SK-N-SH (cell line): Measurements from ENCODE around the gene ACAP3. TPM values are rescaled to one million over a fixed set of nuclear protein-coding genes. Genes with fewer than 3 reads are reported as not detected.

ENCODE experiments used
- CTCF ChIA-PET: fragments of 300-600, 350-600 bp; formaldehyde crosslinking; extraction: SDS; loops from one replicate; lab custom pipeline; 2021; lab: Yijun Ruan, JAX
- POLR2A ChIA-PET: fragments of 350-600 bp; sonication (Branson Sonifier 250); formaldehyde crosslinking; extraction: SDS; loops from one replicate; lab custom pipeline; 2020; ENCODE audit warnings: antibody characterized with exemption, inconsistent platforms; lab: Yijun Ruan, JAX
- DNase-seq: peaks from one replicate; pipeline ENCODE4 v3.0.0; 2012
- H2AFZ ChIP-seq: fragments of 200-600 bp; sonication (generic); 2 replicates; pipeline ENCODE4 v1.8.1; 2016; ENCODE audit warnings: antibody characterized with exemption, mild to moderate bottlenecking, low read depth
- H3F3A ChIP-seq: fragments of 200-600 bp; sonication (generic); replicated peaks from 2 replicates; pipeline ENCODE3; 2016; ENCODE audit warnings: antibody characterized with exemption, mild to moderate bottlenecking; ENCODE audit not compliant: insufficient read depth
- H3K27ac ChIP-seq, 2 experiments: fragments of 200-500 bp in 1 of 2; fragments of 200-600 bp in 1 of 2; sonication (Bioruptor generic) in 1 of 2; sonication (generic), shearing (Covaris generic) in 1 of 2; 2 replicates each; pipeline versions ENCODE4 v1.5.1 to v1.6.1; 2014 to 2016; ENCODE audit warnings: low read depth in 2 of 2, inconsistent platforms in 1 of 2, low read length in 1 of 2, mild to moderate bottlenecking in 1 of 2, mixed read lengths in 1 of 2
- H3K27me3 ChIP-seq: fragments of 200-600 bp; sonication (generic), shearing (Covaris generic); 2 replicates; pipeline ENCODE4 v1.6.1; 2016; ENCODE audit warnings: mixed run types; ENCODE audit not compliant: insufficient read depth
- H3K36me3 ChIP-seq, 2 experiments: fragments of 200-500 bp in 1 of 2; fragments of 200-600 bp in 1 of 2; sonication (Bioruptor generic) in 1 of 2; sonication (generic) in 1 of 2; replicated peaks in 1 of 2; 2 replicates each; pipeline versions ENCODE3 to v1.5.1; 2014 to 2016; ENCODE audit warnings: low read length in 1 of 2, mild to moderate bottlenecking in 1 of 2; ENCODE audit not compliant: insufficient read depth in 2 of 2, control insufficient read depth in 1 of 2
- H3K4me1 ChIP-seq, 2 experiments: fragments of 200-500 bp in 1 of 2; fragments of 200-600 bp in 1 of 2; sonication (Bioruptor generic) in 1 of 2; sonication (generic), shearing (Covaris generic) in 1 of 2; 2 replicates each; pipeline versions ENCODE4 v1.5.1 to v1.6.1; 2014 to 2016; ENCODE audit warnings: low read depth in 1 of 2, low read length in 1 of 2, mixed run types in 1 of 2; ENCODE audit not compliant: insufficient read depth in 2 of 2, control insufficient read depth in 1 of 2
- H3K4me2 ChIP-seq: fragments of 200-600 bp; sonication (generic), shearing (Covaris generic); 2 replicates; pipeline ENCODE4 v1.6.1; 2017; ENCODE audit warnings: mixed run types
- H3K4me3 ChIP-seq, 2 experiments: fragments of 200-500 bp in 1 of 2; fragments of 200-600 bp in 1 of 2; sonication (Bioruptor generic) in 1 of 2; sonication (generic), shearing (Covaris generic) in 1 of 2; 2 replicates each; pipeline versions ENCODE4 v1.5.1 to v1.8.1; 2014 to 2016; ENCODE audit warnings: low read depth in 2 of 2, inconsistent platforms in 1 of 2, low read length in 1 of 2, mild to moderate bottlenecking in 1 of 2, mixed read lengths in 1 of 2, moderate library complexity in 1 of 2
- H3K79me2 ChIP-seq: fragments of 200-600 bp; sonication (generic); 2 replicates; pipeline ENCODE4 v1.8.1; 2017; ENCODE audit warnings: mild to moderate bottlenecking; ENCODE audit not compliant: insufficient read depth
- H3K9ac ChIP-seq: fragments of 200-600 bp; sonication (generic); 2 replicates; pipeline ENCODE4 v1.6.1; 2017; ENCODE audit warnings: mixed run types
- H3K9me2 ChIP-seq: fragments of 200-600 bp; sonication (generic); 2 replicates; pipeline ENCODE4 v1.6.1; 2017; ENCODE audit warnings: mixed run types
- H3K9me3 ChIP-seq: fragments of 200-600 bp; sonication (generic); 2 replicates; pipeline ENCODE4 v1.6.1; 2017; ENCODE audit warnings: mixed run types, mild to moderate bottlenecking, moderate library complexity
- H4K20me1 ChIP-seq: fragments of 200-600 bp; sonication (generic); 2 replicates; pipeline ENCODE4 v1.6.1; 2017; ENCODE audit warnings: mild to moderate bottlenecking, mixed run types; ENCODE audit not compliant: insufficient read depth
- CHD2 ChIP-seq: fragments of 150-350 bp; IDR thresholded peaks from 2 replicates; pipeline ENCODE4 v1.6.1; 2018; ENCODE audit warnings: low read length; ENCODE audit not compliant: partially characterized antibody
- CTCF ChIP-seq: fragments of 200-600 bp; sonication (generic); IDR thresholded peaks from 2 replicates; pipeline ENCODE4 v1.6.1; 2017; ENCODE audit warnings: antibody characterized with exemption, mild to moderate bottlenecking, moderate library complexity
- EP300 ChIP-seq, 2 experiments: IDR thresholded peaks; 2 replicates each; pipeline versions ENCODE4 v1.4.0 to v1.6.1; 2012; ENCODE audit warnings: borderline replicate concordance in 1 of 2, low read depth in 1 of 2, low read length in 1 of 2
- FOXM1 ChIP-seq: IDR thresholded peaks from 2 replicates; pipeline ENCODE4 v1.4.0; 2012; ENCODE audit warnings: low read depth, mild to moderate bottlenecking
- GATA2 ChIP-seq: sonication (generic); formaldehyde crosslinking; IDR thresholded peaks from 2 replicates; pipeline ENCODE4 v1.5.0; 2020; ENCODE audit warnings: mild to moderate bottlenecking, missing genetic modification reagents
- JUND ChIP-seq: IDR thresholded peaks from 2 replicates; pipeline ENCODE4 v1.4.0; 2012
- MEF2A ChIP-seq: IDR thresholded peaks from 2 replicates; pipeline ENCODE4 v1.4.0; 2012; ENCODE audit warnings: low read depth, borderline replicate concordance
- NRF1 ChIP-seq: IDR thresholded peaks from 2 replicates; pipeline ENCODE4 v1.6.1; 2012; ENCODE audit warnings: low read depth, mild to moderate bottlenecking, low read length
- POLR2AphosphoS5 ChIP-seq: IDR thresholded peaks from 2 replicates; pipeline ENCODE4 v1.6.1; 2012; ENCODE audit warnings: low read depth, low read length
- RCOR1 ChIP-seq: fragments of 150-350 bp; IDR thresholded peaks from 2 replicates; pipeline ENCODE4 v1.6.1; 2017; ENCODE audit warnings: antibody characterized with exemption, low read length
- RXRA ChIP-seq: IDR thresholded peaks from 2 replicates; pipeline ENCODE4 v1.4.0; 2012; ENCODE audit warnings: low read depth, mild to moderate bottlenecking, borderline replicate concordance
- SIN3A ChIP-seq: IDR thresholded peaks from 2 replicates; pipeline ENCODE4 v1.6.1; 2012; ENCODE audit warnings: low read depth, mild to moderate bottlenecking, low read length, moderate library complexity, borderline replicate concordance
- SMC3 ChIP-seq: IDR thresholded peaks from 2 replicates; pipeline ENCODE4 v1.6.1; 2012; ENCODE audit warnings: low read depth, low read length, improper control_type of control experiment
- TAF1 ChIP-seq: IDR thresholded peaks from 2 replicates; pipeline ENCODE4 v1.6.1; 2012; ENCODE audit warnings: low read depth, mild to moderate bottlenecking, low read length, moderate library complexity, borderline replicate concordance
- TCF12 ChIP-seq: IDR thresholded peaks from 2 replicates; pipeline ENCODE4 v1.4.0; 2012
- USF1 ChIP-seq: IDR thresholded peaks from 2 replicates; pipeline ENCODE4 v1.4.0; 2012; ENCODE audit warnings: low read depth, borderline replicate concordance
- YY1 ChIP-seq: IDR thresholded peaks from 2 replicates; pipeline ENCODE4 v1.4.0; 2012; ENCODE audit warnings: low read depth, mild to moderate bottlenecking
- ZBTB33 ChIP-seq: IDR thresholded peaks from 2 replicates; pipeline ENCODE4 v1.4.0; 2012; ENCODE audit warnings: low read depth, borderline replicate concordance
- WGBS: methylation state at CpG from one replicate; pipeline ENCODE4 v1.1.6; 2017; ENCODE audit warnings: low lambda C conversion rate; 5-methylcytosine and 5-hydroxymethylcytosine counted together
- polyA plus RNA-seq, 3 experiments: library from polyadenylated mRNA; depleted of rRNA; stranded (reverse); fragments of >200 nt; gene quantifications; 2 replicates each; pipeline ENCODE4 v1.2.3, GENCODE V29; 2012
- TF ChIP-seq, protein P1 (sequence below): IDR thresholded peaks from 2 replicates; pipeline ENCODE4 v1.4.0; 2012; ENCODE audit warnings: low read depth

The ACAP3 gene
- polyA plus RNA-seq, 1 of the 3 experiments (the other 2 are of a cell fraction): 51.7 TPM

DNA sequence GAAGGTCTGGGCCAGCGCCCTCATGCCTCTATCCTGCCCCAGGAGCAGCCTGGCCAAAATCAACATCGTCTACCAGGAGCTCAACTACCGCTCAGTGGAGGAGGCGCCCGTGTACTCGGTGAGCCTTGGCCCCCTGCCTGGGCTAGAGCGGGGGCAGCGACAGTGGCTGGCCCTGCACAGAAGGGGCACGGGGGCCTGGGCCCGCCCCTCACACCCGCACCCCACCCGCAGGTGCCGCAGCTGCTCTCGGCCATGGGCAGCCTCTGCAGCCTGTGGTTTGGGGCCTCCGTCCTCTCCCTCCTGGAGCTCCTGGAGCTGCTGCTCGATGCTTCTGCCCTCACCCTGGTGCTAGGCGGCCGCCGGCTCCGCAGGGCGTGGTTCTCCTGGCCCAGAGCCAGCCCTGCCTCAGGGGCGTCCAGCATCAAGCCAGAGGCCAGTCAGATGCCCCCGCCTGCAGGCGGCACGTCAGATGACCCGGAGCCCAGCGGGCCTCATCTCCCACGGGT lies 16.7 kb downstream of the ACAP3 start:
- DNase-seq: no peak
- Histone ChIP-seq H3K4me3 (no peak overlapping the region), H4K20me1 (no peaks in the 10 kb centered on the region), H2AFZ (no peak overlapping the region), H3K9me2 (no peaks in the 10 kb centered on the region), H3K27me3 (no peaks in the 10 kb centered on the region), H3K79me2 (no peaks in the 10 kb centered on the region), H3F3A (no peaks in the 10 kb centered on the region), H3K27ac (no peak overlapping the region), H3K36me3 (peaks cover 0 to 18% of the 10 kb centered on the region in 2 experiments), H3K9ac (no peak overlapping the region), H3K4me2 (no peak overlapping the region), H3K4me1 (peaks cover 0 to 6% of the 10 kb centered on the region in 2 experiments; a peak in 1 of 4 replicates), H3K9me3 (no peaks in the 10 kb centered on the region)
- TF ChIP-seq USF1 (no peak), RXRA (no peak), TAF1 (no peak), ZBTB33 (no peak), FOXM1 (no peak), SMC3 (no peak), SIN3A (no peak), JUND (no peak), CTCF (no peak), GATA2 (no peak), TCF12 (no peak), EP300 (IDR thresholded peaks at IDR 0.05; ENCODE audit: borderline replicate concordance in 1 of 2, low read depth in 1 of 2, low read length in 1 of 2) (no peak), NRF1 (no peak), RCOR1 (no peak), POLR2AphosphoS5 (no peak), CHD2 (no peak), MEF2A (no peak), YY1 (no peak)
- TF ChIP-seq, protein P1, sequence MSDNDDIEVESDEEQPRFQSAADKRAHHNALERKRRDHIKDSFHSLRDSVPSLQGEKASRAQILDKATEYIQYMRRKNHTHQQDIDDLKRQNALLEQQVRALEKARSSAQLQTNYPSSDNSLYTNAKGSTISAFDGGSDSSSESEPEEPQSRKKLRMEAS: no peak
- ChIA-PET CTCF (interaction anchor here (0.6 to 7.3 kb wide), 34 partner anchors 7 to 308 kb away, joined by 3 to 131 read pairs (median 5); partner anchors contain the start of gene UBE2J2), POLR2A (interaction anchor here (1.0 to 1.5 kb wide), 4 partner anchors 9 to 168 kb away, joined by 3 to 4 read pairs (median 4); partner anchors contain the start of gene UBE2J2)
- no CpG with 5 or more reads among the region's 28 CpGs for WGBS
